C4-2B (cell line): ENCODE measurements around the gene IER5.

Source experiments
- CTCF ChIP-seq: fragments of 450-650 bp; conservative IDR thresholded peaks from 2 replicates; pipeline ENCODE4 v1.5.1; 2017; ENCODE audit warnings: mild to moderate bottlenecking
- ZFX ChIP-seq: fragments of 450-650 bp; IDR thresholded peaks from 2 replicates; pipeline ENCODE4 v1.6.1; 2017

DNA sequence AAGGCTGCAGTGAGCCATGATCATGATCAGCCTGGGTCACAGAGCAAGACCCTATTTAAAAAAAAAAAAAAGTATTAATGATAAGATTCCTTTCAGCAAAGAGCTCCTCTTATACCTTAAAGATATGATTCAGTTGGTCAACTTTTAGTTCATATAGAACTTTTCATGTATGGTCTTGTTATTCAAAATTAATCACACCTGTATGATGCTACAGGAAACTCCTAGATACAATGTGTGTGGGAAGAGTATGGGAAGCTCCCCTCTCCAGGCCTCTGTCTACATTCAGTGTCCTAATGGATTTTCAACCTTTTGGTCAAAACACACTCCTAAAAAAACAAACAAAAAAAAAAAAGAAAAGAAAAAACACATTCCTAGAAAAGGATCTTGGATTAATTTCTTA is 37.6 kb upstream of the IER5 start:
- TF ChIP-seq CTCF = no peak
- TF ChIP-seq ZFX = no peak
